HK-2 (cell line): ENCODE results near the gene SIGLEC14.

Experiments used
- DNase-seq: peaks from one replicate; pipeline ENCODE4 v3.0.0-alpha.2; 2018; ENCODE audit not compliant: unreplicated experiment

SIGLEC14 gene

DNA sequence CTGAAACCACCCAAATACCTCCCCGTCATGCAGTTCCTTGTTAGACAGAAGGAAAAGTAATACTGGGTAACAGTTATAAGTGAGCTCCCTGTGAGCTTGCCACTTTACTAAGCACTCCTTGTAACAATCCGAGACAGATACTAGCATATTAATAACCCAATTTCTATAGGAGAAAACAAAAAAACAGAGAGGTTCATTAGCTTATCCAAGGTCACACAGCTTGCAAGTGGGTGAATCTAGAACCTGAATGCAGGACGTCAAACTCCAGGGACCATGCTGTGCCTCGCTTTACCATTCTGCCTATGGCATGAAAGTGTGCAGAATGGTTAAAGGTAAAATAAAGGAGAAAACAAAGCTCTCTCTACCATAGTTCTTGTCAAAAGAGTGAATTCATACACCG, 31.8 kb downstream of the SIGLEC14 start:
- DNase-seq: no peak

DNA sequence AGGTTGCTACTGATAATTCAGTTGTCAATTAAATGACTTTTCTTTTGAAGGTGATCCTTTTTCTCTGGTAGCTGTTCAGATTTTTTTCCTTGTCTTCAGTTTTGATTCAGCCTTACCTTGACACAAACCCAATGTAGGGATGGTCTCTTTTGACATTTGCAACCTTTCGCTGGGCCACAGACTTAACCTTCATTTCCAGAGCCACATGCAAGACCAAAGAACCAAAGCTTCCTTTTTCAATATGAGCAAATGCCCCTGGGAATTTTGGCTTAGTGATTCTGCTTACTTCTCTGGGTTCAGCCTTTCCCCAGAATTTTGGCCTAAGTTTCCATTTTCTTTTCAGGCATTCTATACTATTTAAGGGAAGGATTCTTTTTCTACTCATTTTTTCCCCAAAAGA, 36.0 kb downstream of the SIGLEC14 start:
- DNase-seq: no peak

DNA sequence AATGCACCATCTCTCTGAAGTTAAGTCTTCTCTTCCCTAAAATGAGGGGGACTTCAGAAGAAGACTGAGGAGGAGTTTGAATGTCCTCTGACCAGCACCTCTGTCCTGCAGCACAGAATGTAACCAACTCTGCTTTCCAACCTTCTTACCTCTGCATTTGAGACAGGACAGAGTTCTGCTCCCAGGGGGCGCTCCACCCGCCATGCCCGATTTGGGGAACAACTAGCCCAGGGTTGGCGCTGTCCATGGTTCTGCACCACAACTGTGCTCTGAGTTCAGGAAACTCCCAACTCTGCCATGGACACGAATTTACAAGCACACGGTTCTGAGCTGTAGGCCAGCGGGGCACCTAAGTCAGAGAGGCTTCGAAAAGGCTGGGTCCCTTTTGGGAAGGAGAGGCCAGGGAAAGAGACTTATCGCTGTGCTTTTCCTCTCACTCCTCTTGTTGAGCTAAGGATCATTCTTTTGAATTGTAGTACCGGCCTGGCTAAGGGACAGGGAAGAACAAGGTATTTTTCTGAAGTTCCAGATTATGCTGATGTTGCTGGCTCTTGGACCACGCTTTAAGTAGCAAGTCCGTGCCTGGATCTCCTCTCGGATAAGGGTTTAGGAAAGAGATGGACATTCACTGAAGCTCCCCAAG, 38.6 kb downstream of the SIGLEC14 start:
- DNase-seq: peak; percentile 83

DNA sequence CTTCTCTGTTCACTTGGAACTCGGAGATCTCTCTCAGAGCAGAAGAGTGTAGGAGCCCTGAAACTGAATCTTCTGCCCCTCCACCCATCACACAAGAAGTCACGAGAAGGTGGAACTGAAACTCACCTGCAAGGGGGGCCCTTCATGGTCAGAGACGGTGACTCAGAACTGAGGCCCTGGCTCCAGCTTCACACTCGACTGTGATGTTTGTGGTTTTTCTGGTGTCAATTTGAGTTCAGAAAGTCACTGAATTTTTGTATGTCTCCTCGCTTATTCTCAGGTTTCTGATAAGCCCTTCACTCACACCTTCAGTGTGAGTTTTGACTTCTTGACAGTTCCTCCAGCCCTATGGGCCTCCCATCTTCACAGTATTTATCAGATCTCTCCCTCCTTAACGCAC, 39.5 kb downstream of the SIGLEC14 start:
- no peak for DNase-seq

DNA sequence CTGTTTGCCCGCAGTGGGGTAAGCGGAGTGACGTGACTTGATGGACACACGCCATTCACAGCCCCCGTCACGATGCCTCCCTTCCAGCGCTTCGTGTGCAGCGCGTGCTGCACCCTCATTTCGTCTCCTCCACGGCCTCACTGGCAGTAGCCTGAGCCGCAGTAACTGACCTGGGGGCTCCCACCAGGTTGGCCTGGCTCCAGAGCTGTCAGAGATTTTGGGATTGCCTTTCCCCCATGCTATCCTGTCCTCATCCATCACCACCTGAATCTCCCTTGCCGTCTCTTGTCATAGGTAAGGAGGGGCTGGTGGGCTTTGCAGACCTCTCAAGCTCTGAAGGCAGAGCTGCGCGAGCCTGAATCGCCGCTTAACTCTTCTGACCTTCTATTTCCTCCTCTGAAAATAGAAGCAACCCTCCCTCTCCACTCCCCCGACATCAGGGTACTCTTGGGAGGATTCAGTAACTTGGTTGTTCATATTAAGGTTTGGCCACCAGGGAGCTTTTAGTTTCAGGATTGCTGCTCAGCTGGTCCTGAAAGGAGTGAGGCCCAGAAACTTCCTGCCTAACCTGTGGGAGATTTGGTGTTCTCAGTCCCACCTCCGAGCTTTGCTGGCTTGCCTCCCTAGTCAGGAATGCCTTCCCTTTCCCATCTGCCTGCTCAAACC, 44.3 kb downstream of the SIGLEC14 start:
- DNase-seq: no peak

DNA sequence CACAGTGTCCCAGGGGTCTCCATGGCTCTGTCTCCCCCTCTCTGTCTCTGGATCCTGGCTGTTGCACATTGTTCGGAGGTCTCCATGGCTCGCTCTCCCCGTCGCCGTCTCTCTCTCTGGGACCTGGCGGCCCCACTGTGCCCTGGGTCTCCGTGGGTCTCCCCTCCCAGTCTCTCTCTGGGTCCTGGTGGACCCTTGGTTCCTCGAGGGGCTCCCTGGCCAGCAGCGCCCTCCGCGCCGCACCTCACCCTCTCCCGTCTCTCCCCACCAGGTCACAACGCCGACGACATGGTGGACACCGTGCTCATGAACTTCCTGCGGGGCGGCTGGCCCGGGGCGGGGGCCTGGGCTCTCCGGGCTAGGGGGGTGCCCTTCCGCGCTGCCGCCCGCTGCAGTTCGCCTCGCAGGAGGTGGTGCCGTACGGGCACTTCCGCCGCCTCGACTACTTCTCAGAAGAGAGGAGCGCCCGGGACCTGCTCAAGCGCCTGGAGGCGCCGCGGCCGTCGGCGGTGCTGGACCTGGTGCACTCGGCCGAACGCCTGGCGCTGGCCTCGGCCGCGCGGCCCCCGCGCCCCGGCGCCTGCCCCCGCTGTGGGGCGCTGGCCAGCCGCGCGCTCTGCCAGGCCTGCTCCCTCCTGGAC, 45.6 kb downstream of the SIGLEC14 start:
- no peak for DNase-seq

DNA sequence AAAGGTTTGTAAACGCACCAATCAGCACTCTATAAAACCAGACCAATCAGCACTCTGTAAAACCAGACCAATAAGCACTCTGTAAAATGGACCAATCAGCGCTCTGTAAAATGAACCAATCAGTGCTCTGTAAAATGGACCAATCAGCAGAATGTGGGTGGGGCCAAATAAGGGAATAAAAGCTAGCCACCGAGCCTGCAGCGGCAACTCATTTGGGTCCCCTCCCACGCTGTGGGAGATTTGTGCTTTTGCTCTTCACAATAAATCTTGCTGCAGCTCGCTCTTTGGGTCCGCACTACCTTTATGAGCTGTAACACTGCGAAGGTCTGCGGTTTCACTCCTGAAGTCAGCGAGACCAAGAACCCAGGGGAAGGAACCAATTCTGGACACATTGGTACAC, 47.5 kb downstream of the SIGLEC14 start:
- DNase-seq: no peak

DNA sequence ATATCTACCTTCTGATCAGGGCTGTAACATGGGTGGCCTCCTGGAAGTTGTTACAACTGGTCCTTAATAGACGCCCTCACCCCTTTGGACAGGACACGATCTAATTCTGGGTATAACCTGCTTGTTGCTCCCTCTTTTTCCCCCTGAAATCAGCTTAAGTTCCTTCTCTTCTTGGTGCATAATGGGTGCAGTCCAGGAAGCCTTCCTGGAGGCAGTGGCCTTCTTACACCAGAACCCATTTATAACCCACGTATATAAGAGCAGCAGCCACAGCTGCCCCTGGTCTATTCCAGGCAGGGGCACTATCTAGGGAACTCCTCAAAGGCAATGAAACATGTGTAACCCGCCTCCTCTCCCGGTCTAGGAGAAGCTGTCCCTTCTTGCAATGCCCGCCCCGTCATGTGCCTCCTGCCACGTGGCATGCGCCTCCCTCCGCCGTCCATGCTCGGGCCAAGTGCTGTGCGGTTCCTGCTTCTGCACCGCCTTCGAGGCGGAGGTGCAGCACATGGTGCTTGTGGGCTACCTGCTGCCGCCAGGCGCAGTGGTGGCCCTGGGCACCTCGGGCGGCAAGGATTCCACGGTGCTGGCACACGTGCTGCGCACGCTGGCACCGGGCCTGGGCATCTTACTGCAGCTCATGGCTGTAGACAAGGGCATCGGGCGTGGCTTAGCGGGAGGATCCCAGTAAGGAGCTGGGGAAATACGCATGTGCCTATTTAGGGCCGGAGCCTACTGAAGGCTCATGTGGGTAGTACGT, 48.3 kb downstream of the SIGLEC14 start:
- DNase-seq: no peak

DNA sequence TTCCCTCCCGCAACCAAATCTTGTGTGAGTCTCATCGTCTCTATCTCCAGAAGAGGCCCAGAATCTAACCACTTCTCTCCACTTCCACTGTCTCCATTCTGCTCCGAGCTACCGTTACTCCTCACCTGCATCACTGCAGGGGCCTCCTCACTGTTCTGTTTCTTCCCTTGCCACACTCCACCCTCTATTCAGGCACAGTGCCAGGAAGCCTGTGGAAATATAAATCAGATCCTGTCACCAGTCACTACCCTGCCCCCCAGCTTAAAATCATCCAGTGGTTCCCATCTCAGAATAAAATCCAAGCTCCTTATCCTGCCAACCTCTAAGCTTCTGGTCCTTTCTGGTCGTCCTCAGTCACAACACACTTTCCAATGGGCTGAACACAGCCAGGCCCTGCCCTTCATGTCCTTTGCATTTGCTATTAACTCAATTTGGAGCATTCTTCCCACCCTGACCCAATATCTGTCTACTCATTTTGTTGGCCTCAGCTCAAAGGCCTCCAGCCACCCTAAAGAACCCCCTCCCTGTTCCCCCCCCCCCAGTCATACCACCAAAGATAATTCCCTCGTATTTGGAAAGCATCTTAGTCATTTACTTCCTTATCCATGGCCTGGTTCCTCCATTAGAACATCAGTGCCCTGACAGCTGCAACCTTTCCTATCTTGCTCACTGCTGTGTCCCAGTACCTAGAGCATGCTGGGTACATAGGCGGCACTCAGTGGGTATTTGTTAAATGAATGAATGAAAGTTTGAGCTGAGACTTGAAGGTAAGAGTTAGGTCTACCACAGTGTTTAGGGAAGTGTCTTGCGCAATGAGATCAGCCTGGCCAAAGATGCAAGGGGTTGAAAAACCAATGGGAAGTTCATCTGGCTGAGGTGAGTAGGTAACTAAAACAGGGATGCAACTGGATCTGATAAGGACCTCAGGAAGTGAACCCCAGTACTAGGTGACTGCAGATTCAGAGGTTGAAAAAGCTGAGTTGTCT, 51.1 kb downstream of the SIGLEC14 start:
- DNase-seq: no peak

DNA sequence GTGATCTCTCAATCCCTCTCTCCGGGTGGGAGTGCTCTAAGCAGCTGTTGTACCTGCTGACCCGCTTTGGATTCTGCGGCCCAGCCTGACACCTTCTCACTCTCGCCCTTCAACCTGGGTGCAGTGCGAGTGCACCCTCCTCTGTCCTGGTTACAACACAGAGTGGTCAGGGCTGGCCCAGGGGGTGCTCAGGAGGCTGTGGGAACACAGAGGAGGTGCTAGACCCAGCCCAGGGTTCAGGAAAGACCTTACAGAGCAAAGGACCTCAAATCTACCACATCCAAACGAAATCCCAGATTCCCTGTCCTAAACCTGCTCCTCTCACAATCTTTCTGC, 51.9 kb downstream of the SIGLEC14 start:
- no peak for DNase-seq

DNA sequence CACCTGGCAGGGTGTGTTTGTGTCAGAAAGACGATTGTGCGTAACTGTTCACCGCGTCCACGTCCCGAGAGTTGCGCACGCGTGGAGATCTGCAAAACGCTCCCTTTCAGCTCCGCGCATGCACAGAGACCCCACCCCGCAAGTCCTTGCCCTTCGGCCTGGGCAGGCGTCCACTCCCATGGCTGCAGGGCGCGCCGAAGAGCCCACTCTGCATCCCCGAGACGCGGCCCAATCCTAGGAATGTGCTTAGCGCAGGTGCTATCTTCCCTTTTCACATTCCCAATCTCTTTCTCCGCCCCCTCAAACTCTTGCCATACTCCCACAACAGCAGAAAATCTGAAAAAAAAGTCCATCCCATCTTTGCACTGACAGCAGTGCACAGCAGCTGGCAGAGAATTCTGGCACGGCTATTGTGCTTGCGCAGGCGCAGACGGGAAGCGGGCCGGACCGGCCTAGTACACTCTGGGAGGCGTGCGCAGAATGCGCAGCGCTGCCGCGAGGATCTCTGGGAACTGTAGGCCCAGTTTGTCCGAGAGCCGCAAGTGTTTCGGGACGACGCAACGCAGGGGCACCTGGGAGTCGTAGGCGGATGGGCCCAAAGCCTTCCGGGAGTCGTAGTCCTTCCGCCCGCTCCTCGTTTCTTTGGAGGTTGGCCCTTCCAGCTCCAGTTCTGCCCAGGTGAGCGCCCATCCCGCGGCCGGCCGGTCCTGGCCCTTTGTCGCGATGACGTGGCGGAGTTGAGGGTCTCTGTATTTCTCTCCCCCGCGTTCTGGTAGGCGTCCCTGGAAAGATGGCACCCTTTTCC, 52.5 kb downstream of the SIGLEC14 start:
- DNase-seq: peak; percentile 98

DNA sequence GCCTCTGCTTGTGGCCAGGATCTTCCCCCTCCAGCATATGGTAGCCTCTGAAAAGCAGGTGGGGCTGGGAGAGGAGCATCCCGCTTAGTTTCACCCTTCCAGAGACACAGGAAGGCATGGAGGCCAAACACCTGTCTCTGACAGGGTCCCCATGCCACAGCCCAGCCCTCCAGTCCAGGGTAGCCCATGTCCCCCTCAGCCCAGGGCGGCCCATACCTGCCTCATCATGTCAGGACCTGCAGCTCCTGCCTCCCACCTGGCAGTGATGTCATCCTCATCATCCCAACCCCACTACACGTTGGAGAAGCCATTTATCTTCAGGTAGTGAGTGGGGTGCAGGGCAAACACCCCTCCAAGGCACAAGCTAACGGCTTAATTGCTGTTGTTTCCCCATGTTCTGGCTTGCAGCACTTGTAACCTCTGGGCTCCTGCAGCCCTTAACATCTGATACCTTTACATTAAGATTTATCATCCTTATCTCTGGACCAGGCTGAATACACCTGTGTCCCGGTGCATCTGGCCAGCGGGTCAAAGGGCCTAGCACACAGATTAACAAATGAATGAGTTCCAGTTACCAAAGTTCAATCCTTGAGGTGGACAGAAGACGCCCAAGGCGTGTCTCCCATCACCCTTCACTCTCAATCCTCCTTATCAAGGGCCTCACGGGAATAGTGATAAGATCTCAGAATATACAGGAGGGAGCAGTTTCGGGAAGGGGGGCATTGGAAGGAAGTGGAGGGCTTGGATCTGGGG, 53.3 kb downstream of the SIGLEC14 start:
- no peak for DNase-seq
